AG10803 (cell line): Measurements from ENCODE around the gene COLEC12.
A peak's percentile ranks its signal among the peaks of the same experiment; 100 is the strongest.

Source experiments
- DNase-seq: peaks from one replicate; pipeline ENCODE4 v3.0.0; 2010; ENCODE audit warnings: low read depth
- H3K4me3 ChIP-seq: 2 replicates; pipeline ENCODE4 v1.5.1; 2011; ENCODE audit warnings: mild to moderate bottlenecking, low read length, control low read depth
- CTCF ChIP-seq: conservative IDR thresholded peaks from 2 replicates; pipeline ENCODE4 v1.5.1; 2011; ENCODE audit warnings: mild to moderate bottlenecking, low read length, control low read depth, inconsistent platforms

The COLEC12 gene

GRCh38 chr18:497688-498087 lies 2.8 kb downstream of the COLEC12 start:
- peak; percentile 55 for DNase-seq
- no peak overlapping the region; the same call in 1 of the 2 replicates for H3K4me3 ChIP-seq
- TF ChIP-seq CTCF, result no peak

GRCh38 chr18:495452-495851 lies 5.0 kb downstream of the COLEC12 start:
- no peak for DNase-seq
- TF ChIP-seq CTCF, result no peak

GRCh38 chr18:495017-495416 lies 5.5 kb downstream of the COLEC12 start:
- DNase-seq, result peak; percentile 44
- no peak for TF ChIP-seq CTCF

More at GRCh38 chr18:495452-495851, 5.0 kb downstream of the COLEC12 start:
- no peak overlapping the region for H3K4me3 ChIP-seq

GRCh38 chr18:493986-494983 lies 6.2 kb downstream of the COLEC12 start:
- DNase-seq, result peak; percentile 78
- no peak overlapping the region for H3K4me3 ChIP-seq
- no peak for TF ChIP-seq CTCF

More at GRCh38 chr18:495017-495416, 5.5 kb downstream of the COLEC12 start:
- no peak overlapping the region for H3K4me3 ChIP-seq

- DNase-seq, result no peak
- no peak overlapping the region for H3K4me3 ChIP-seq
- no peak for TF ChIP-seq CTCF
These were observed 8.1 kb downstream of the COLEC12 start for GRCh38 chr18:492451-492850.

GRCh38 chr18:490624-491023 lies 9.9 kb downstream of the COLEC12 start:
- TF ChIP-seq CTCF, result no peak
- H3K4me3 ChIP-seq, result no peak overlapping the region
- no peak for DNase-seq

- H3K4me3 ChIP-seq, result no peak overlapping the region
- TF ChIP-seq CTCF, result no peak
- no peak for DNase-seq
These were observed 10.5 kb downstream of the COLEC12 start for GRCh38 chr18:490024-490366.
